IMR-90 (cell line): ENCODE data around the gene ZNF146.

Source experiments
- BHLHE40 ChIP-seq: fragments of 150-350 bp; IDR thresholded peaks from 2 replicates; pipeline ENCODE4 v1.6.1; 2016; ENCODE audit warnings: mild to moderate bottlenecking, low read depth, low read length
- CEBPB ChIP-seq: IDR thresholded peaks from 2 replicates; pipeline ENCODE4 v1.6.1; 2012; ENCODE audit warnings: low read depth, low read length, improper control_type of control experiment
- CTCF ChIP-seq: conservative IDR thresholded peaks from 2 replicates; pipeline ENCODE4 v1.5.1; 2012; ENCODE audit warnings: mild to moderate bottlenecking, low read depth, low read length, improper control_type of control experiment
- ELK1 ChIP-seq: fragments of 150-350 bp; IDR thresholded peaks from 2 replicates; pipeline ENCODE4 v1.6.1; 2016; ENCODE audit warnings: low read depth, mild to moderate bottlenecking, low read length, moderate library complexity, borderline replicate concordance
- FOS ChIP-seq: fragments of 150-350 bp; IDR thresholded peaks from 2 replicates; pipeline ENCODE4 v1.6.1; 2016; ENCODE audit warnings: low read depth, low read length
- MAFK ChIP-seq: IDR thresholded peaks from 2 replicates; pipeline ENCODE4 v1.6.1; 2012; ENCODE audit warnings: low read depth, low read length, improper control_type of control experiment
- MAZ ChIP-seq: IDR thresholded peaks from 2 replicates; pipeline ENCODE4 v1.6.1; 2012; ENCODE audit warnings: low read depth, mild to moderate bottlenecking, low read length, improper control_type of control experiment, moderate library complexity, borderline replicate concordance
- MXI1 ChIP-seq: IDR thresholded peaks from 2 replicates; pipeline ENCODE4 v1.6.1; 2012; ENCODE audit warnings: low read depth, mild to moderate bottlenecking, low read length, moderate library complexity, borderline replicate concordance
- POLR2A ChIP-seq: IDR thresholded peaks from 2 replicates; pipeline ENCODE4 v1.6.1; 2012; ENCODE audit warnings: mild to moderate bottlenecking, low read depth, low read length
- RAD21 ChIP-seq: IDR thresholded peaks from 2 replicates; pipeline ENCODE4 v1.6.1; 2012; ENCODE audit warnings: low read length, improper control_type of control experiment
- RFX5 ChIP-seq: IDR thresholded peaks from 2 replicates; pipeline ENCODE4 v1.8.0; 2012; ENCODE audit warnings: low read depth, mild to moderate bottlenecking, low read length, moderate library complexity
- SMC3 ChIP-seq: fragments of 150-350 bp; IDR thresholded peaks from 2 replicates; pipeline ENCODE4 v1.6.1; 2016; ENCODE audit warnings: low read depth, mild to moderate bottlenecking, antibody characterized with exemption, low read length, moderate library complexity
- USF2 ChIP-seq: fragments of 150-350 bp; IDR thresholded peaks from 2 replicates; pipeline ENCODE4 v1.6.1; 2017; ENCODE audit warnings: mild to moderate bottlenecking, antibody characterized with exemption, low read length, low read depth

- TF ChIP-seq CTCF, result no peak
- no peak for TF ChIP-seq RAD21
- TF ChIP-seq POLR2A, result no peak
- TF ChIP-seq ELK1, result no peak
- no peak for TF ChIP-seq MAFK
- no peak for TF ChIP-seq MXI1
- TF ChIP-seq USF2, result no peak
- no peak for TF ChIP-seq RFX5
- no peak for TF ChIP-seq MAZ
- no peak for TF ChIP-seq CEBPB
- no peak for TF ChIP-seq BHLHE40
- TF ChIP-seq SMC3, result no peak
- TF ChIP-seq FOS, result no peak
Observed at GRCh38 chr19:36212895-36213294, 2.0 kb upstream of the ZNF146 start.
